ENCODE measurements around the gene ABCA7.

DNA sequence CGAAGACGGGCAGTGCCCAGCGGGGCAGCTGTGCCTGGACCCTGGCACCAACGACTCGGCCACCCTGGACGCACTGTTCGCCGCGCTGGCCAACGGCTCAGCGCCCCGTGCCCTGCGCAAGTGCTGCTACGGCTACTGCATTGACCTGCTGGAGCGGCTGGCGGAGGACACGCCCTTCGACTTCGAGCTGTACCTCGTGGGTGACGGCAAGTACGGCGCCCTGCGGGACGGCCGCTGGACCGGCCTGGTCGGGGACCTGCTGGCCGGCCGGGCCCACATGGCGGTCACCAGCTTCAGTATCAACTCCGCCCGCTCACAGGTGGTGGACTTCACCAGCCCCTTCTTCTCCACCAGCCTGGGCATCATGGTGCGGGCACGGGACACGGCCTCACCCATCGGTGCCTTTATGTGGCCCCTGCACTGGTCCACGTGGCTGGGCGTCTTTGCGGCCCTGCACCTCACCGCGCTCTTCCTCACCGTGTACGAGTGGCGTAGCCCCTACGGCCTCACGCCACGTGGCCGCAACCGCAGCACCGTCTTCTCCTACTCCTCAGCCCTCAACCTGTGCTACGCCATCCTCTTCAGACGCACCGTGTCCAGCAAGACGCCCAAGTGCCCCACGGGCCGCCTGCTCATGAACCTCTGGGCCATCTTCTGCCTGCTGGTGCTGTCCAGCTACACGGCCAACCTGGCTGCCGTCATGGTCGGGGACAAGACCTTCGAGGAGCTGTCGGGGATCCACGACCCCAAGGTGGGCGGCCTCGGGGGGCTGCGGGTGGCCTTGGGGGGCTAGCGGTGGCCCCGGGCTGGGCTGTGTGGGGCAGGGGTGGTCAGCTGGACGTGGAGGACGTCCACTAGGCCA lies 34.9 kb upstream of the ABCA7 start:
- TF ChIP-seq, protein P1, sequence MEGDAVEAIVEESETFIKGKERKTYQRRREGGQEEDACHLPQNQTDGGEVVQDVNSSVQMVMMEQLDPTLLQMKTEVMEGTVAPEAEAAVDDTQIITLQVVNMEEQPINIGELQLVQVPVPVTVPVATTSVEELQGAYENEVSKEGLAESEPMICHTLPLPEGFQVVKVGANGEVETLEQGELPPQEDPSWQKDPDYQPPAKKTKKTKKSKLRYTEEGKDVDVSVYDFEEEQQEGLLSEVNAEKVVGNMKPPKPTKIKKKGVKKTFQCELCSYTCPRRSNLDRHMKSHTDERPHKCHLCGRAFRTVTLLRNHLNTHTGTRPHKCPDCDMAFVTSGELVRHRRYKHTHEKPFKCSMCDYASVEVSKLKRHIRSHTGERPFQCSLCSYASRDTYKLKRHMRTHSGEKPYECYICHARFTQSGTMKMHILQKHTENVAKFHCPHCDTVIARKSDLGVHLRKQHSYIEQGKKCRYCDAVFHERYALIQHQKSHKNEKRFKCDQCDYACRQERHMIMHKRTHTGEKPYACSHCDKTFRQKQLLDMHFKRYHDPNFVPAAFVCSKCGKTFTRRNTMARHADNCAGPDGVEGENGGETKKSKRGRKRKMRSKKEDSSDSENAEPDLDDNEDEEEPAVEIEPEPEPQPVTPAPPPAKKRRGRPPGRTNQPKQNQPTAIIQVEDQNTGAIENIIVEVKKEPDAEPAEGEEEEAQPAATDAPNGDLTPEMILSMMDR (IDR thresholded peaks at IDR 0.05), result no peak
- no peak for TF ChIP-seq POLR2A (IDR thresholded peaks at IDR 0.05)
- TF ChIP-seq EP300 (IDR thresholded peaks at IDR 0.05), result no peak
